HCT116 (cell line): ENCODE results near the gene RPL19. TPM values are rescaled to one million over a fixed set of nuclear protein-coding genes. Genes with fewer than 3 reads are reported as not detected.

ENCODE experiments used
- ATAC-seq: fragments of 200-7000 bp; cut with Tn5 transposase; 2 replicates; pipeline ENCODE4 v1.9.1; 2020; ENCODE audit warnings: mild to moderate bottlenecking, moderate library complexity
- BruUV-seq: library from RNA; stranded (reverse); fragments of 400-500 nt; replicated peaks from 2 replicates; lab custom pipeline; 2021; lab: Mats Ljungman, UMichigan
- CTCF ChIA-PET: fragments of 300-600 bp; sonication (Branson Sonifier 250); formaldehyde crosslinking; loops from one replicate; lab custom pipeline; 2021; ENCODE audit warnings: antibody characterized with exemption; lab: Charles Lee
- POLR2A ChIA-PET: fragments of 300-600, 350-600 bp; sonication (Branson Sonifier 250); formaldehyde crosslinking; loops from one replicate; lab custom pipeline; 2021; ENCODE audit warnings: antibody characterized with exemption; lab: Charles Lee
- RAD21 ChIA-PET, 2 experiments: fragments of 300-600 bp; sonication (Branson Sonifier 250); formaldehyde crosslinking; loops; one replicate each; lab custom pipeline; 2023; ENCODE audit warnings: low total read pairs in 2 of 2; ENCODE audit not compliant: uncharacterized antibody in 2 of 2, unreplicated experiment in 2 of 2, low non-redundant PET in 1 of 2; lab: Charles Lee
- DNase-seq: peaks from one replicate; pipeline ENCODE4 v3.0.0-alpha.2; 2010; ENCODE audit warnings: low read depth, low spot score
- H2AFZ ChIP-seq: fragments of 200-600 bp; shearing (Covaris generic), sonication (generic); 2 replicates; pipeline ENCODE4 v1.6.1; 2017; ENCODE audit warnings: low read depth, mixed run types, mixed read lengths, antibody characterized with exemption, low read length; ENCODE audit not compliant: poor library complexity, severe bottlenecking
- H3K27ac ChIP-seq: 2 replicates; pipeline ENCODE4 v1.5.1; 2012; ENCODE audit warnings: low read depth, low read length
- H3K27me3 ChIP-seq: fragments of 200-600 bp; sonication (generic); 2 replicates; pipeline ENCODE4 v1.6.1; 2016; ENCODE audit warnings: mixed run types, low read length, mixed read lengths; ENCODE audit not compliant: insufficient read depth
- H3K36me3 ChIP-seq, 2 experiments: fragments of 200-500 bp in 1 of 2; fragments of 200-600 bp in 1 of 2; sonication (Bioruptor generic) in 1 of 2; sonication (generic) in 1 of 2; 2 replicates each; pipeline versions ENCODE4 v1.5.1 to v1.6.1; 2014 to 2016; ENCODE audit warnings: low read length in 2 of 2, inconsistent platforms in 1 of 2, mixed read lengths in 1 of 2, mixed run types in 1 of 2; ENCODE audit not compliant: insufficient read depth in 2 of 2, control insufficient read depth in 1 of 2
- H3K4me1 ChIP-seq, 2 experiments: fragments of 200-600 bp in 1 of 2; sonication (generic) in 1 of 2; 2 replicates each; pipeline versions ENCODE4 v1.5.1 to v1.6.1; 2012 to 2017; ENCODE audit warnings: low read length in 2 of 2, inconsistent platforms in 1 of 2, mild to moderate bottlenecking in 1 of 2, mixed read lengths in 1 of 2, mixed run types in 1 of 2, moderate library complexity in 1 of 2; ENCODE audit not compliant: insufficient read depth in 2 of 2, control insufficient read depth in 1 of 2
- H3K4me2 ChIP-seq: fragments of 200-600 bp; sonication (generic); 2 replicates; pipeline ENCODE4 v1.6.1; 2017; ENCODE audit warnings: mixed run types, low read length, mixed read lengths
- H3K4me3 ChIP-seq, 2 experiments: fragments of 200-600 bp in 1 of 2; sonication (generic) in 1 of 2; replicated peaks in 1 of 2; 2 replicates each; pipeline ENCODE4 v1.5.1; 2011 to 2016; ENCODE audit warnings: low read length in 2 of 2, control low read depth in 1 of 2, low read depth in 1 of 2, mild to moderate bottlenecking in 1 of 2, mixed read lengths in 1 of 2, mixed run types in 1 of 2
- H3K79me2 ChIP-seq: fragments of 200-600 bp; sonication (generic); 2 replicates; pipeline ENCODE4 v1.6.1; 2017; ENCODE audit warnings: mild to moderate bottlenecking, mixed run types, low read length, moderate library complexity, mixed read lengths; ENCODE audit not compliant: insufficient read depth
- H3K9ac ChIP-seq: fragments of 200-600 bp; sonication (generic); 2 replicates; pipeline ENCODE4 v1.6.1; 2016; ENCODE audit warnings: low read length, mixed read lengths
- H3K9me2 ChIP-seq: fragments of 200-600 bp; sonication (generic), shearing (Covaris generic); 2 replicates; pipeline ENCODE4 v1.6.1; 2017; ENCODE audit warnings: mixed run types, mild to moderate bottlenecking, moderate library complexity; ENCODE audit not compliant: insufficient read depth
- H3K9me3 ChIP-seq, 2 experiments: fragments of 200-500 bp in 1 of 2; fragments of 200-600 bp in 1 of 2; sonication (Bioruptor generic) in 1 of 2; sonication (generic) in 1 of 2; 2 replicates each; pipeline ENCODE4 v1.6.1; 2014 to 2017; ENCODE audit warnings: low read length in 2 of 2, mixed read lengths in 2 of 2, inconsistent platforms in 1 of 2, low read depth in 1 of 2, mild to moderate bottlenecking in 1 of 2, mixed run types in 1 of 2, moderate library complexity in 1 of 2; ENCODE audit not compliant: control insufficient read depth in 1 of 2, insufficient read depth in 1 of 2
- H4K20me1 ChIP-seq: fragments of 200-600 bp; sonication (generic), shearing (Covaris generic); 2 replicates; pipeline ENCODE4 v1.6.1; 2017; ENCODE audit warnings: mixed run types, mild to moderate bottlenecking, moderate library complexity; ENCODE audit not compliant: insufficient read depth
- CBX3 ChIP-seq: IDR thresholded peaks from 2 replicates; pipeline ENCODE4 v1.6.1; 2012; ENCODE audit warnings: low read depth
- CEBPB ChIP-seq: IDR thresholded peaks from 2 replicates; pipeline ENCODE4 v1.6.1; 2012; ENCODE audit warnings: low read depth
- ELF1 ChIP-seq: IDR thresholded peaks from 2 replicates; pipeline ENCODE4 v1.6.1; 2012; ENCODE audit warnings: low read depth, borderline replicate concordance
- EZH2 ChIP-seq: fragments of 200-600 bp; sonication (generic); IDR thresholded peaks from 2 replicates; pipeline ENCODE4 v1.6.1; 2017; ENCODE audit warnings: antibody characterized with exemption, mixed run types
- EZH2phosphoT487 ChIP-seq: fragments of 200-600 bp; IDR thresholded peaks from 2 replicates; pipeline ENCODE4 v1.6.1; 2018; ENCODE audit warnings: antibody characterized with exemption, borderline replicate concordance
- FOSL1 ChIP-seq: IDR thresholded peaks from 2 replicates; pipeline ENCODE4 v1.6.1; 2012; ENCODE audit warnings: low read depth
- JUND ChIP-seq: IDR thresholded peaks from 2 replicates; pipeline ENCODE4 v1.6.1; 2012
- POLR2A ChIP-seq: IDR thresholded peaks from 2 replicates; pipeline ENCODE4 v1.7.0; 2011; ENCODE audit warnings: borderline replicate concordance; ENCODE audit not compliant: insufficient read depth, insufficient read length; ENCODE audit errors: extremely low read depth
- RAD21 ChIP-seq: IDR thresholded peaks from 2 replicates; pipeline ENCODE4 v1.6.1; 2012; ENCODE audit warnings: low read depth, mild to moderate bottlenecking
- SIN3A ChIP-seq: IDR thresholded peaks from 2 replicates; pipeline ENCODE4 v1.6.1; 2012; ENCODE audit warnings: low read depth
- SP1 ChIP-seq: IDR thresholded peaks from 2 replicates; pipeline ENCODE4 v1.6.1; 2012; ENCODE audit warnings: low read depth
- SRF ChIP-seq: IDR thresholded peaks from 2 replicates; pipeline ENCODE4 v1.6.1; 2012; ENCODE audit warnings: low read depth
- TCF7L2 ChIP-seq: IDR thresholded peaks from 2 replicates; pipeline ENCODE4 v1.7.0; 2011; ENCODE audit warnings: borderline replicate concordance, inconsistent platforms; ENCODE audit not compliant: insufficient read depth, insufficient read length; ENCODE audit errors: extremely low read depth
- YY1 ChIP-seq: IDR thresholded peaks from 2 replicates; pipeline ENCODE4 v1.6.1; 2011; ENCODE audit warnings: low read length, low read depth, moderate library complexity, mild to moderate bottlenecking; ENCODE audit not compliant: insufficient replicate concordance; ENCODE audit errors: extremely low read depth
- ZFX ChIP-seq: fragments of 450-650 bp; IDR thresholded peaks from 2 replicates; pipeline ENCODE4 v1.6.1; 2017
- ZNF274 ChIP-seq: fragments of 200-500 bp; sonication (Bioruptor generic); IDR thresholded peaks from 2 replicates; pipeline ENCODE4 v1.6.1; 2014; ENCODE audit warnings: mild to moderate bottlenecking, low read depth, low read length, inconsistent platforms
- intact Hi-C: fragments of 100-400 bp; cut with micrococcal nuclease; formaldehyde crosslinking; loops from 2 replicates; pipeline ENCODE4 v1.10.0; 2022
- total RNA-seq: library from RNA; stranded (reverse); gene quantifications from one replicate; pipeline ENCODE4 v1.2.1, GENCODE V29; 2021; ENCODE audit not compliant: unreplicated experiment
- TF ChIP-seq, protein P1 (sequence below): IDR thresholded peaks from 2 replicates; pipeline ENCODE4 v1.6.1; 2012
- TF ChIP-seq, protein P2 (sequence below): IDR thresholded peaks from 2 replicates; pipeline ENCODE4 v1.6.1; 2012
- TF ChIP-seq, protein P3 (sequence below): IDR thresholded peaks from 2 replicates; pipeline ENCODE4 v1.6.1; 2012; ENCODE audit warnings: low read depth

The RPL19 gene
- total RNA-seq, 1 experiment from 2014 or later = 2,276 TPM

DNA sequence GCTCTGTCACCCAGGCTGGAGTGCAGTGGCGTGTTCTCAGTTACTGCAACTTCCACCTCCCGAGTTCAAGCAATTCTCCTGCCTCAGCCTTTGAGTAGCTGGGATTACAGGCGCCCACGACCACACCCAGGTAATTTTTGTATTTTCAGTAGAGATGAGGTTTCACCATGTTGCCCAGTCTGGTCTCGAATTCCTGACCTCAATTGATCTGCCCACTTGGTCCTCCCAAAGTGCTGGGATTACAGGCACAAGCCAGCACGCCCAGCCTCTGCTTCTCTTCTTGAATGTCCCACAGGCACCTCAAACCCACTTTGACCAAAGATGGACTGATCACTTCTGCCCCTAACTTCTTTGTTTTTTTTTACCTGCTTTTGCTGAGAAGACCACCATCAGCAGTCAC lies 29.5 kb upstream of the RPL19 start:
- CTCF ChIA-PET = no interaction called here
- H3K27me3 ChIP-seq = no peaks in the 10 kb centered on the region
- RAD21 ChIA-PET = no interaction called here
- DNase-seq (no peak), ATAC-seq (no peak)
- no peaks in the 10 kb centered on the region for H3K79me2 ChIP-seq
- no peaks in the 10 kb centered on the region for H4K20me1 ChIP-seq
- no peak overlapping the region for H3K4me3 ChIP-seq
- H3K9me3 ChIP-seq = no peaks in the 10 kb centered on the region
- no peak overlapping the region for H2AFZ ChIP-seq
- H3K27ac ChIP-seq = no peak overlapping the region
- BruUV-seq = no TSS peak
- peaks cover 0 to 5% of the 10 kb centered on the region in 2 experiments; a peak in 1 of 4 replicates for H3K36me3 ChIP-seq
- POLR2A ChIA-PET = no interaction called here
- H3K9ac ChIP-seq = no peak overlapping the region
- H3K9me2 ChIP-seq = no peaks in the 10 kb centered on the region
- H3K4me1 ChIP-seq = peaks cover 0 to 7% of the 10 kb centered on the region in 2 experiments; a peak in 1 of 4 replicates
- intact Hi-C loops = no loop called here
- TF ChIP-seq EZH2phosphoT487 = no peak
- TF ChIP-seq TCF7L2 = no peak
- TF ChIP-seq ZFX = no peak
- TF ChIP-seq, protein P1, sequence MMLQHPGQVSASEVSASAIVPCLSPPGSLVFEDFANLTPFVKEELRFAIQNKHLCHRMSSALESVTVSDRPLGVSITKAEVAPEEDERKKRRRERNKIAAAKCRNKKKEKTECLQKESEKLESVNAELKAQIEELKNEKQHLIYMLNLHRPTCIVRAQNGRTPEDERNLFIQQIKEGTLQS = no peak
- no peak for TF ChIP-seq FOSL1
- TF ChIP-seq CEBPB = no peak
- TF ChIP-seq, protein P2, sequence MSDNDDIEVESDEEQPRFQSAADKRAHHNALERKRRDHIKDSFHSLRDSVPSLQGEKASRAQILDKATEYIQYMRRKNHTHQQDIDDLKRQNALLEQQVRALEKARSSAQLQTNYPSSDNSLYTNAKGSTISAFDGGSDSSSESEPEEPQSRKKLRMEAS = no peak
- no peak for TF ChIP-seq SRF
- H3K4me2 ChIP-seq = no peak overlapping the region

DNA sequence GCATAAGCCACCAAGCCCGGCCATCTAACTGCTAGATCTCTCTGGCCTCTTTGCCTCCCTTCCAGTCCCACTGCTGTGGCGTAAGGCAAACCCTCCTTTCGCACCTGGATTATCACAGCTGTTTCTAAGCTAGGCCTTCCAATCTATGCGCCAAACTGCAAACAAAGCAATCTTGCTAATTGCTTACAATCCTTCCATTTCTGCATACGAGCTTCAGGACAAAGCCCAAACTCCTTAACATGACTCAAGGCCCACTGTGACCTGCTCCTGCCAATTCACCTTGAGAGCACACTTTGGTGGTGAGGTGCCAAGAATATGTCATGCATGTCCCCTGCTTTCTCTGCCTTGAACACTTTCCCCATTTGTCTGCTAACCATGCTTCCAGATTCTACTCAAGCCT lies 28.1 kb upstream of the RPL19 start:
- no peak overlapping the region for H3K4me3 ChIP-seq
- ChIA-PET RAD21 (interaction anchor here in 1 of 2 experiments (0.6 to 0.8 kb wide), 2 partner anchors 19 to 189 kb away, joined by 3 to 4 read pairs; no protein-coding TSS in a partner anchor), POLR2A (no interaction called here)
- H3K9me2 ChIP-seq = no peaks in the 10 kb centered on the region
- no peaks in the 10 kb centered on the region for H3K27me3 ChIP-seq
- DNase-seq = no peak
- no peak for ATAC-seq
- H2AFZ ChIP-seq = no peak overlapping the region
- BruUV-seq = no TSS peak
- H3K36me3 ChIP-seq = peaks cover 1 to 5% of the 10 kb centered on the region in 2 experiments; a peak in 1 of 4 replicates
- no peak overlapping the region for H3K9ac ChIP-seq
- no peaks in the 10 kb centered on the region for H3K9me3 ChIP-seq
- H3K4me1 ChIP-seq = peaks cover 0 to 12% of the 10 kb centered on the region in 2 experiments; a peak in 2 of 4 replicates
- no peak overlapping the region for H3K4me2 ChIP-seq
- H4K20me1 ChIP-seq = no peaks in the 10 kb centered on the region
- TF ChIP-seq EZH2phosphoT487 = no peak
- TF ChIP-seq, protein P3, sequence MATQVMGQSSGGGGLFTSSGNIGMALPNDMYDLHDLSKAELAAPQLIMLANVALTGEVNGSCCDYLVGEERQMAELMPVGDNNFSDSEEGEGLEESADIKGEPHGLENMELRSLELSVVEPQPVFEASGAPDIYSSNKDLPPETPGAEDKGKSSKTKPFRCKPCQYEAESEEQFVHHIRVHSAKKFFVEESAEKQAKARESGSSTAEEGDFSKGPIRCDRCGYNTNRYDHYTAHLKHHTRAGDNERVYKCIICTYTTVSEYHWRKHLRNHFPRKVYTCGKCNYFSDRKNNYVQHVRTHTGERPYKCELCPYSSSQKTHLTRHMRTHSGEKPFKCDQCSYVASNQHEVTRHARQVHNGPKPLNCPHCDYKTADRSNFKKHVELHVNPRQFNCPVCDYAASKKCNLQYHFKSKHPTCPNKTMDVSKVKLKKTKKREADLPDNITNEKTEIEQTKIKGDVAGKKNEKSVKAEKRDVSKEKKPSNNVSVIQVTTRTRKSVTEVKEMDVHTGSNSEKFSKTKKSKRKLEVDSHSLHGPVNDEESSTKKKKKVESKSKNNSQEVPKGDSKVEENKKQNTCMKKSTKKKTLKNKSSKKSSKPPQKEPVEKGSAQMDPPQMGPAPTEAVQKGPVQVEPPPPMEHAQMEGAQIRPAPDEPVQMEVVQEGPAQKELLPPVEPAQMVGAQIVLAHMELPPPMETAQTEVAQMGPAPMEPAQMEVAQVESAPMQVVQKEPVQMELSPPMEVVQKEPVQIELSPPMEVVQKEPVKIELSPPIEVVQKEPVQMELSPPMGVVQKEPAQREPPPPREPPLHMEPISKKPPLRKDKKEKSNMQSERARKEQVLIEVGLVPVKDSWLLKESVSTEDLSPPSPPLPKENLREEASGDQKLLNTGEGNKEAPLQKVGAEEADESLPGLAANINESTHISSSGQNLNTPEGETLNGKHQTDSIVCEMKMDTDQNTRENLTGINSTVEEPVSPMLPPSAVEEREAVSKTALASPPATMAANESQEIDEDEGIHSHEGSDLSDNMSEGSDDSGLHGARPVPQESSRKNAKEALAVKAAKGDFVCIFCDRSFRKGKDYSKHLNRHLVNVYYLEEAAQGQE = no peak
- TF ChIP-seq ZNF274 = no peak
- TF ChIP-seq SRF = no peak
- no peak for TF ChIP-seq CEBPB
- TF ChIP-seq EZH2 = no peak
- TF ChIP-seq POLR2A = no peak
- TF ChIP-seq FOSL1 = no peak
- no peak for TF ChIP-seq JUND
- TF ChIP-seq SP1 = no peak
- no peak for TF ChIP-seq ZFX
- TF ChIP-seq YY1 = no peak
- no peak for TF ChIP-seq SIN3A
- TF ChIP-seq RAD21 = no peak
- no peak for TF ChIP-seq CBX3
- TF ChIP-seq ELF1 = no peak
- TF ChIP-seq TCF7L2 = no peak
- TF ChIP-seq, all 23 proteins: peak for 0
- H3K79me2 ChIP-seq = no peaks in the 10 kb centered on the region
- no peak overlapping the region for H3K27ac ChIP-seq
- CTCF ChIA-PET = no interaction called here
- intact Hi-C loops = no loop called here
